Left renal pelvis (tissue), 4 donors: ENCODE data around the gene DUSP5. TPM values are rescaled to one million over a fixed set of nuclear protein-coding genes. Genes with fewer than 3 reads are reported as not detected.

Experiments used
- DNase-seq, 4 donors: peaks; one replicate each; pipeline ENCODE4 v3.0.0-alpha.2; 2013; ENCODE audit warnings: low read depth in 4 of 4, low spot score in 3 of 4
- polyA plus RNA-seq, 4 donors: library from polyadenylated mRNA; unstranded; fragments of 120-200 nt; gene quantifications; one replicate each; pipeline ENCODE4 v1.2.1, GENCODE V29; 2013; ENCODE audit not compliant: insufficient read length in 4 of 4

Gene DUSP5
- polyA plus RNA-seq, 4 donors = 8.1 to 12.4 (median 10.7) TPM

DNA sequence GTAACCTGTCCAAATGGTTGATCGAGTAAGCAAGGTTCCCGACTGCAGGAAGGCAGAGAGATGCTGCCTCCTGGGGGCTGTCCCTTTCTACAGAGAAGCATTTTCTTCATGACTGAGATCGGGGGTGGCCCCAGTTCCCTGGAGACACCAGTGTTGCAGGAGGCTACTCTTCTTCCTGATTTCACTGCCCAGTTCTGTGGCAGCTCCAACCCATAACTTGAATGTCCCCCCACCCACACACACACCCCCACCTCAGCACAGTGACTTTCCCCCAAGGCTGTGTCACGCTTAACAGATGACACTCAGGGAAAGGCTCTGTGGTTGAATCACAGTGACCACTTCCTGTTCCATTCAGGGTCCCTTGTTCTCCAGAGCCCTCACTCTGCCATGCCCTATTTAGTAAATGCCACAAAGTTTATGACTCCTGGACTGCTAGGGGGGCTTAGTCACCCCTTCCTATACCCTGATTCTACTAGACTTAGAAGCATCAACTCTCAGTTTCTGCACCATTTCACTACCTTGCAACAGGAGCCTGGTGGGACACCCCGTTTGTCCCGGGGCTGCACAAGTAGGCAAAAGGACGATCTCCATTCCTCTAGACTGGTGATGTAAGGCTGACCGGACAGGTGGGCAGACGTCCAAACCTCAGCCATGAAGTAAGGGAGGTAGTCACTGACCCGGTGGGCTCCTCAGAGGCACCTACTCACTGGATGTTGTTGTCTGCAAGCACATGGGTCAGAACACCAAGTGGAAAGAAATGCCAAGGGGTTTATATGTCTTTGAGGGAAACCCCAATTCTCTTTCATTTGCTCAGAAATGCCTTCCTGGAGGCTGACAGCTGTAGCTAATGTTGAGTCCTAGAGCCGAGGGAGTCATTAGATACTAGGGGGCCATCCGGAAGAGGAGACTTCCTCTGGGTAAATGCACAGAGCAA lies 38.5 kb downstream of the DUSP5 start:
- DNase-seq = no peak

- no peak for DNase-seq
These were observed 41.4 kb downstream of the DUSP5 start for GRCh38 chr10:110539091-110539490.

GRCh38 chr10:110540031-110540430 lies 42.3 kb downstream of the DUSP5 start:
- DNase-seq = no peak

GRCh38 chr10:110544958-110545537 lies 47.3 kb downstream of the DUSP5 start:
- no peak for DNase-seq

DNA sequence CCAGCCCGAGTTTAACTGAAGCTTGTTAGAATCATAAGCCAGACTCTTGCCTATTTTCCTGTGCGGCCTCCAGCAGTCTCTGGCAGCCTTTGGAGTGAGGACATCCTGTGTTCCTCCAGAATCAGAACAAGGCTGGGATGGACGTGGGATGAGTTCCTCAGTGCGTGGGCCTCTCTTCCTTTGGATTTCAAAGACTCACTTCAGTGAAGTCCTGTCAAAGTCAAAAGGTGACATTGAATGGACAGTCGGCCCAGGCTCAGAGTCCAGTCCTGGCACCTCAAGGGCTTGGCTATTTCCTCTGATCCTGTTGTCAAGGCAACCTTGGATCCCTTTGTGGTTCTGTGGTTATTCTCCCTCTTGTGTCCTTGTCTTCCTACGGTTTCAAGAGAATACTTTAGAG lies 48.4 kb downstream of the DUSP5 start:
- no peak for DNase-seq

- DNase-seq = no peak
These were observed 48.9 kb downstream of the DUSP5 start for GRCh38 chr10:110546499-110547110.

DNA sequence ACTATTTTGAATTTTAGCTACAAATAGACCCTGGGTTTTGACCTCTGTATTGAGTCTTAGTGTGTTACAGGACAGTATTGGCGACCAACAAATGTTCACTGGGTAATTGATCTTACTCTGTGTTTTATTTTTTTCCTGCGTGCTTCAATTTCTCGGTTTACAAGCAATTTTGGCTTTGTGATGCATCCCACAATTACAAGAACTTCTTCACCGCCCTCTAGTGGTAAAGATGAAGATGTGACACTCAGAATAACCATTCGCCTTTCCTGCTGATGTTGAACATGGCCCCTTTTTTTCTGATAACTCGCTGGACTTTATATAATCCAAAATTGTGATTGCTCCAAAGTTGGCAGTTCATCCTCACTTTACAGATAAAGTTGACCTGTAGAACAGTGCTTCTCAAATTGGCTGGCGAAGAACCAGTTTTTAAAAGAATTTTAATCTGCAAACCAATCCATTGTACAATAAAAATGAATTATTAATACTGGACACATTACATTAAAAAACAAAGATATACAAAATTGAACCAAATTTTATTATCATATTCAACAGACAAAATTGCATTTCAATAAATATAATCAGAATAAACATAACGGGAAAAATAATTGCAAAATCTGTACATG lies 49.5 kb downstream of the DUSP5 start:
- DNase-seq = peak in 2 of 4 donors; percentile 36 to 39

DNA sequence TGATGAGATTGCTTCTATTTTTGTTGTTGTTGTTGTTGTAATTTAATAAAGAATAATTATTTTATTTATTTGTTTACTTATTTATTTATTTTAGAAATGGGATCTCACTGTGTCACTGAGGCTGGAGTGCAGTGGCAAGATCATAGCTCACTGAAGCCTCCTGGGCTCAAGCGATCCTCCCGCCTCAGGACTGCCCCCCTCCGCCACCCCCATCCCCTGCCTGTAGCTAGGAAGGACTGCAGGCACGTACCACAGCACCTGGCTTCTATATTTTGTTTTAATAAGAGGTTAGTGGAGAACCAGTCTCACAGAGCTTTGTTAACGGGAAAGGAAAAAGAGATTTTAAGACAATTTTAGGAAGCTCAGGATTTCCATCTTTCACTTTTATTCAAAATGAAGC lies 50.3 kb downstream of the DUSP5 start:
- DNase-seq = no peak

DNA sequence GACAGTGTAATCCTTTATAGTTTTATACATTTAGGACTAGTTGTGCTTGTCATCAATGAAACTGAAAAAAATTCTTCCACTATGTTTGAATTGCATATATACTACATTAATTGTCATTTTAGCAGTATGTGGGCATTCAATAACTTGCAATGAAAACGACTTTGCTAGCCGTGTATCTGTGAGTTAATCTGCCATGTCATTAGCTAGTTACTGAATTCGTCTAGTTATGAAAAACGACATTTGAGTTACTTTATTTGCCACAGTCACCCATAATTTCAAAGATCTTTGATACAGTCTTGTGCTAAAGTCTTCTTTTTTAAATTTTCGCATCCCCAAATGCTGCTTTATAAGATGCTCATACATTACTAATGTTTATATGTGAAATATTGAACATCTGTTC lies 51.5 kb downstream of the DUSP5 start:
- no peak for DNase-seq

GRCh38 chr10:110553905-110554304 lies 56.2 kb downstream of the DUSP5 start:
- DNase-seq = no peak

- no peak for DNase-seq
These were observed 58.6 kb downstream of the DUSP5 start for GRCh38 chr10:110556296-110556695.

GRCh38 chr10:110556969-110557601 lies 59.4 kb downstream of the DUSP5 start:
- no peak for DNase-seq

DNA sequence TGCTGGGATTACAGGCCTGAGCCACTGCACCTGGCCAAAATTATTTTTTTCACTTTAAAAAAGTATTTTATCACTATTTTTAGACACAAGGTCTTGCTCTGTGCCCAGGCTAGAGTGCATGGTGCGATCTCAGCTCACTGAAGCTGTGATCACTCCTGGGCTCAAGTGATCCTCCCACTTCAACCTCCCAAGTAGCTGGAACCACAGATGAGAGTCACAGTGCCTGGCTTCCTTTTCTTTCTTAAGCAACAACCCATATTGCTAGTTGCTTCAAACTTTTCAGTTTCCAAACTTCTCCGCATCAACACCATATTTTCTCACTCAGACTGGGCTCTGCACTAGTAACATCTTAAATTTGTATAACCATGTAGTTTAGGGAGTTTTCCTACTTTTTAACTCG lies 60.3 kb downstream of the DUSP5 start:
- no peak for DNase-seq

GRCh38 chr10:110560012-110560411 lies 62.3 kb downstream of the DUSP5 start:
- no peak for DNase-seq

Other genes starting within 250 kb of the DUSP5 start
- 10 to 100 TPM; 41.5 to 56.1 (median 53.8) TPM for gene SMNDC1, start 193.0 kb upstream of the DUSP5 start, polyA plus RNA-seq
- gene SMC3, start 69.8 kb downstream of the DUSP5 start, polyA plus RNA-seq = 100 to 1,000 TPM in 1 of 4 donors, 10 to 100 TPM in 3; 78.5 to 112 (median 91.6) TPM
- gene RBM20, start 146.4 kb downstream of the DUSP5 start, polyA plus RNA-seq = 1 to 10 TPM; 2.1 to 7.0 (median 5.1) TPM